Adipocyte (in vitro differentiated cells): Measurements from ENCODE around the gene F2RL3.

Experiments
- DNase-seq: peaks from one replicate; pipeline ENCODE4 v3.0.0-alpha.2; 2015; ENCODE audit warnings: low read depth
- H3K27me3 ChIP-seq: replicated peaks from 2 replicates; pipeline ENCODE4 v1.7.0; 2013; ENCODE audit warnings: mild to moderate bottlenecking, low read length, moderate library complexity; ENCODE audit not compliant: control insufficient read depth, insufficient read depth
- H3K36me3 ChIP-seq: 2 replicates; pipeline ENCODE4 v1.7.0; 2013; ENCODE audit warnings: low read length, mild to moderate bottlenecking, moderate library complexity; ENCODE audit not compliant: control insufficient read depth, insufficient read depth, severe bottlenecking
- H3K4me1 ChIP-seq: 2 replicates; pipeline ENCODE4 v1.7.0; 2013; ENCODE audit warnings: mild to moderate bottlenecking, low read length, moderate library complexity; ENCODE audit not compliant: control insufficient read depth, insufficient read depth
- H3K4me3 ChIP-seq: 2 replicates; pipeline ENCODE4 v1.7.0; 2013; ENCODE audit warnings: mild to moderate bottlenecking, low read length, moderate library complexity
- H3K9ac ChIP-seq: 2 replicates; pipeline ENCODE4 v1.7.0; 2013; ENCODE audit warnings: mild to moderate bottlenecking, low read length, moderate library complexity
- H3K9me3 ChIP-seq: 2 replicates; pipeline ENCODE4 v1.7.0; 2013; ENCODE audit warnings: mild to moderate bottlenecking, low read length, moderate library complexity; ENCODE audit not compliant: control insufficient read depth

F2RL3 gene

GRCh38 chr19:16875584-16876555 lies 12.9 kb upstream of the F2RL3 start:
- Histone ChIP-seq H3K4me3 (no peak overlapping the region), H3K9ac (no peak overlapping the region), H3K27me3 (no peaks in the 10 kb centered on the region), H3K4me1 (no peaks in the 10 kb centered on the region), H3K36me3 (peaks cover 70% of the 10 kb centered on the region), H3K9me3 (no peaks in the 10 kb centered on the region)
- DNase-seq: no peak

GRCh38 chr19:16876904-16877361 lies 11.9 kb upstream of the F2RL3 start:
- no peak for DNase-seq
- no peak overlapping the region for H3K9ac ChIP-seq
- peaks cover 59% of the 10 kb centered on the region for H3K36me3 ChIP-seq

GRCh38 chr19:16877581-16877980 lies 11.2 kb upstream of the F2RL3 start:
- Histone ChIP-seq H3K36me3 (peaks cover 55% of the 10 kb centered on the region), H3K4me3 (no peak overlapping the region), H3K4me1 (no peaks in the 10 kb centered on the region), H3K9ac (no peak overlapping the region), H3K9me3 (peaks cover 10% of the 10 kb centered on the region), H3K27me3 (no peaks in the 10 kb centered on the region)
- DNase-seq: no peak

More at GRCh38 chr19:16876904-16877361, 11.9 kb upstream of the F2RL3 start:
- Histone ChIP-seq H3K4me3 (no peak overlapping the region), H3K4me1 (no peaks in the 10 kb centered on the region), H3K9me3 (peaks cover 4% of the 10 kb centered on the region), H3K27me3 (no peaks in the 10 kb centered on the region)

- Histone ChIP-seq H3K36me3 (peaks cover 47% of the 10 kb centered on the region), H3K9me3 (peaks cover 12% of the 10 kb centered on the region), H3K9ac (no peak overlapping the region), H3K4me3 (no peak overlapping the region), H3K4me1 (no peaks in the 10 kb centered on the region), H3K27me3 (no peaks in the 10 kb centered on the region)
- no peak for DNase-seq
These were observed 10.4 kb upstream of the F2RL3 start for GRCh38 chr19:16878181-16878965.

- H3K27me3 ChIP-seq: no peaks in the 10 kb centered on the region
- no peak overlapping the region for H3K4me3 ChIP-seq
- no peaks in the 10 kb centered on the region for H3K4me1 ChIP-seq
- H3K9ac ChIP-seq: no peak overlapping the region
- DNase-seq: no peak
- peaks cover 12% of the 10 kb centered on the region for H3K9me3 ChIP-seq
- peaks cover 43% of the 10 kb centered on the region for H3K36me3 ChIP-seq
These were observed 7.8 kb upstream of the F2RL3 start for GRCh38 chr19:16880884-16881554.

- no peak for DNase-seq
- Histone ChIP-seq H3K9me3 (peaks cover 12% of the 10 kb centered on the region), H3K36me3 (peaks cover 32% of the 10 kb centered on the region), H3K27me3 (no peaks in the 10 kb centered on the region), H3K9ac (no peak overlapping the region), H3K4me1 (peaks cover 5% of the 10 kb centered on the region), H3K4me3 (no peak overlapping the region)
These were observed 6.7 kb upstream of the F2RL3 start for GRCh38 chr19:16882146-16882545.

GRCh38 chr19:16883522-16883921 lies 5.3 kb upstream of the F2RL3 start:
- Histone ChIP-seq H3K9ac (no peak overlapping the region), H3K4me3 (no peak overlapping the region), H3K36me3 (peaks cover 18% of the 10 kb centered on the region), H3K4me1 (peaks cover 5% of the 10 kb centered on the region), H3K9me3 (peaks cover 12% of the 10 kb centered on the region), H3K27me3 (no peaks in the 10 kb centered on the region)
- no peak for DNase-seq

DNA sequence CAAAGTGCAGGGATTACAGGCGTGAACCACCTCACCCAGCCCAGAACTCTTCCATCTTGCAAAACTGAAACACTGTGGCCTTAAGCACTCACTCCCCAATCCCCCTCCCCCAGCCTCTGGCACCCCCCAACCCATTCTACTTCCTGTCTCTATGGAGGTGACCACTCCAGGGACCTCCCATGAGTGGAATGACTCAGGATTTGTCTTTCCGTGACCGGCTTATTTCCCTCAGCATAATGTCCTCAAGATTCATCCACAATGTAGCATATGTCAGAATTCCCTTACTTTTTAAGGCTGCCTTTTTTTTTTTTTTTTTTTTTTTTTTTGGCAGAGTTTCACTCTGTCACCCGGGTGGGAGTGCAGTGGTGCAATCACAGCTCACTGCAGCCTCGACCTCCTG lies 3.6 kb upstream of the F2RL3 start:
- Histone ChIP-seq H3K4me3 (no peak overlapping the region), H3K36me3 (peaks cover 2% of the 10 kb centered on the region), H3K27me3 (peaks cover 5% of the 10 kb centered on the region), H3K9me3 (peaks cover 12% of the 10 kb centered on the region), H3K9ac (no peak overlapping the region), H3K4me1 (peaks cover 5% of the 10 kb centered on the region)
- DNase-seq: no peak

- peaks cover 5% of the 10 kb centered on the region for H3K4me1 ChIP-seq
- no peak overlapping the region for H3K9ac ChIP-seq
- no peak for DNase-seq
- H3K4me3 ChIP-seq: peak overlapping the region; percentile 25
- peaks cover 5% of the 10 kb centered on the region for H3K27me3 ChIP-seq
- H3K36me3 ChIP-seq: no peaks in the 10 kb centered on the region
- peaks cover 12% of the 10 kb centered on the region for H3K9me3 ChIP-seq
These were observed 2.4 kb upstream of the F2RL3 start for GRCh38 chr19:16886305-16886880.

- no peak overlapping the region for H3K9ac ChIP-seq
- peaks cover 5% of the 10 kb centered on the region for H3K4me1 ChIP-seq
- H3K9me3 ChIP-seq: peaks cover 1% of the 10 kb centered on the region
- H3K4me3 ChIP-seq: no peak overlapping the region
- H3K27me3 ChIP-seq: peaks cover 8% of the 10 kb centered on the region
- no peaks in the 10 kb centered on the region for H3K36me3 ChIP-seq
- DNase-seq: no peak
These were observed 1.2 kb upstream of the F2RL3 start for GRCh38 chr19:16887353-16888265.
